ENCODE results near the gene POU6F1.

- no peak for TF ChIP-seq CTCF (IDR thresholded peaks at IDR 0.05; ENCODE audit: poor library complexity)
- no peak for TF ChIP-seq EZH2 (IDR thresholded peaks at IDR 0.05; ENCODE audit: borderline replicate concordance)
These were observed 23.1 kb upstream of the POU6F1 start for GRCh38 chr12:51240971-51241370.

Measured in hepatocyte (in vitro differentiated cells).